Stimulated activated CD4-positive, alpha-beta T cell treated with anti-CD3 and anti-CD28 coated beads, Interleukin-12 subunit alpha, Interleukin-12 subunit beta, amount 100 ng/mL, for 4 hours (primary cell): ENCODE results near the gene GRIN2C.
"Not testable (repeated sequence)": the region's sequence is repeated elsewhere in the genome, so short reads cannot be mapped to it uniquely, and the experiment has no call there.

ENCODE experiments used
- DNase-seq: peaks from one replicate; pipeline ENCODE4 v3.0.0-alpha.2; 2020

The GRIN2C gene

GRCh38 chr17:74878658-74879057 lies 19.0 kb upstream of the GRIN2C start:
- DNase-seq: no peak

GRCh38 chr17:74877592-74878548 lies 18.2 kb upstream of the GRIN2C start:
- DNase-seq: no peak

GRCh38 chr17:74875977-74876593 lies 16.4 kb upstream of the GRIN2C start:
- DNase-seq: no peak

- no peak for DNase-seq
Observed at GRCh38 chr17:74875155-74875976, 15.7 kb upstream of the GRIN2C start.

- DNase-seq: no peak
Observed at GRCh38 chr17:74874615-74875037, 14.9 kb upstream of the GRIN2C start.

GRCh38 chr17:74873874-74874614 lies 14.4 kb upstream of the GRIN2C start:
- DNase-seq: no peak

DNA sequence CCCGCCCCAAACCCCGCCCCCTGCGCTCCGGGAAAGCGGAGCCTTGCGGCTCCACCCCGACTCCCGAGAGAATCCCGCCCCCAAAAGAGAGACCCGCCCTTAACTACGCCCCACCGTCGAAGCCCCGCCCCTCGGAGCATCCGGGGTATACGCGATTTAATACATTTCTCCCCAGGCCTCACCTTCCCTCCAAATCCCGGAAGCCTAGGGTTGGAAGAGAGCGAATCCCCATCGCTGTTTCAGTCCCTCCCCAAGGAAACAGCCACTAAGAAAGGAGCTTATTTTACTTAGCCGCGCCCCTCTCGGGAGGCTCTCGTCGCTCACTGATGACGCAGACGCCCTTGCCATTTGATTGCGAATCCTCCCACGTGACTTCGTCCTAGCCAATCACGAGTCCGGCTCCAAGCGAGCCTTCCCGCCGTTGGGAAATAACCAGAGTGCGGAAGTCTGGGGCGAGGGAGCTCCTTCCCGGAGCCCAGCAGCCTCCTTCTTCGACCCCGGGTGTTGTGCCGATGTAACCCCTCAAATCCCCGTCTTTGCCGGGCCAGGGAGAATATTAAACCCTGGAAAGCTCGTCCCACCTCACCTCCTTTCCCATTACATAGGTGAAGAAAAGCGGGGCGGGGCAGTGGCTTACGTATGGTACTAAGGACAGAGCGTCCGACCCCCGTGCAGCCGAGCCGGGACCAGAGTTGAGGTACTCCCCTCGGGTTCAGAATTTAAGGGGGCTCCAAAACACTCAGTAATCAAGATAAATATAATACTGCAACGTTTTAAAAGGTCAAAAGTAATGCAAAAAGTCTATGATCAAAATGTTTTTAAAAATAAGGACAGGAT lies 13.6 kb upstream of the GRIN2C start:
- peak; percentile 99 for DNase-seq

DNA sequence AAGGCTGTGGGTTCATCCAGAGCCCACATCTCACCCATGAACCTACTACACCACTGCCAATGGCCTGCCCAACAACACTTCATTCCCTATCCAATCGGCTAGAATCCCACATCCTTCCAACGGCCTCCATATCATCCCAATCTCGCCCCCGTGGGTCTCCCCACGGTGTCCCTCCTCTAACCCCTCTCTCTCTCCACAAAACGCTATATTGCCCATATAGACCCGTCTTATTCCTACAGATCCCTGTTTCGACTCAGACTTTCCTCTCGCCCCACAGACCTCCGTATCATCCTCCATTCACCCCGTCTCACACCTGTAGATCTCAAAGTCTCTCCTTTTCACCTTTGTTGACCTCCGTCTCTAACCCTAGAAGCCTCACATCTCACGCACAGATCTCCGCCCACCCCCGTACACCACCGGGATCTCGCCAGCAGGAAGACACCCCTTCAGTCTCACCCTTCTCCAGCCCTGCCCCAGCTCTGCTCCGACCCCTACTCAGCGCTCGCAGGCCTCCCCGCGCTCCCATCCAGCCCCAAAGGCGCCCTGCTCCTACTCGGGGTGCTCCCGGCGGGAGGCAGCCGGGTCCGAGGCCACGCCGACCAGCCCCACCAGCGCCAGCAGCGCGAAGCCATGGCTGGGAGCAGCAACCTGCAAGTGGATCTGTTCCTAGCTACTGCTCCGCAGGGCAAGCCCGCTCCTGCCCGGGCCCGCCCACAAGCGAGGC lies 12.8 kb upstream of the GRIN2C start, which contains the start of gene FDXR:
Gene FDXR (minus strand): TSS at position 682 of the 724 bp plus-strand sequence. CDS start 50 bp downstream, at position 632.
- DNase-seq: no peak

DNA sequence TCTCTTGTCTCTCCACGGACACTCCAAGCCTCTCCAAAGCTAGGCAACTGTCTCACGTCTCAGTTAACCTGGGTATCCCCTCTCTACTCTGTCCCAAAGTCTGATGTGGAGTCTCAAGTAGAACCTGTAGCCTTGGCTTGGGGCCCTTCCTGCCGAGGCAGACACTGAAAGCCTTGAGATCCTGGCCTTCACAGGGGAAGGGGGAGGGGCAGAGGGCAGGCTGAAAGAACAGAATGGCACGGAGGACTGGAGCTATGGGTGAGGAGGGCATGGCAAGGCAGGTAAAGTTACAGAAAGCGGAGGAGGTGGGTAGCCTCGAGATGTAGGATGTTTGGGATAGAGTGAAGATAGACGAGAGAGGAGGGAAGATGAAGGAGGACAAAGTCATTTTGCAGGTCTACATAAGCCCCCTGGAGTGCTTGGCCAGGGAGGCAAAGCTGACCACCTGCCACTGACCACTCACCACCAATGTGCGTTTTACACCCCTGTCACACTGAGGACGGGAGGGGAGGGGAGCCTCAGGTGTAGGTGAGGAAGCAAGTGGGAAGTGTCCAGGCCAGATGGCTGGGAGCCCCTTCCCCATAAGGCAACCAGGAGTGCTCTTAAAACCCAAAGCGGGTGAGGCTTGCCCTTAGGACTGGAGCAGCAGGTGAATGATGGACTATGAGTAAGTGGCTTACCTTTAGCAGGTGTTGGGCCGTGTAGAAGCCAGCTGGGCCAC lies 11.8 kb upstream of the GRIN2C start:
- no peak for DNase-seq

DNA sequence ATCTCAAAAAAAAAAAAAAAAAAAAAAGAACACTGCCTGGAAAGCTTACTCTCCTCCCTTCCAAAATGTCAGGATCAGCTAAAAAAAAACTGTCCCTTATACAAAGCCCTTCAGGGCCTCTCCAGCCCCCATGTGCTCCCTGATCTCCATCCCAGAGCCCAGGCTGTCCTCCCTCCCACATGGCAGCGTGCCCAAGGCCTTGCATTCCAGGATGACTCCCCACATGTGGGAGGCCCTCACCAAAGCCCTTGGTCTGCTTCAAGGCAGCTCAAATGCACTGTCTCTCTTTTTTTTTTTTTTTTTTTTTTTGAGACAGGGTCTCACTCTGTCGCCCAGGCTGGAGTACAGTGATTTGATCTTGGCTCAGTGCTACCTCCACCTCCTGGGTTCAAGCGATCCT lies 10.8 kb upstream of the GRIN2C start:
- no peak for DNase-seq

GRCh38 chr17:74870028-74870427 lies 10.3 kb upstream of the GRIN2C start:
- not testable (repeated sequence) for DNase-seq

DNA sequence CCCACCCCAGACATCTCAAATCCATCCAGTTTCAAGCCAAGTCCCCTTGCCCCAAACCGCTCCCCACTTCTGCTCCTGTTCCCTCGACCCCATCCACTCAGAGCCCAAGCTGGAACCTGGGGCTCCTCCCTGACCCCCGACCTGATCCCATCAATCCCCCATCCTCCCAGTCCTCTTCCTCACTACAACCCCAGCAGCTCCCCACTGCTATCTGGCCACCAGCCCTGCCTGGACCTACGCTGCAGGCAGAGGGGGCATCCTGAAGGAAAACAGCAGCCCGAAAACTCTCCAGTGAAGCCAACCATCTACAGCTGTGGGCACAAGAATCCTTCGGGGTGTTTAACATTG lies 9.2 kb upstream of the GRIN2C start:
- DNase-seq: no peak

DNA sequence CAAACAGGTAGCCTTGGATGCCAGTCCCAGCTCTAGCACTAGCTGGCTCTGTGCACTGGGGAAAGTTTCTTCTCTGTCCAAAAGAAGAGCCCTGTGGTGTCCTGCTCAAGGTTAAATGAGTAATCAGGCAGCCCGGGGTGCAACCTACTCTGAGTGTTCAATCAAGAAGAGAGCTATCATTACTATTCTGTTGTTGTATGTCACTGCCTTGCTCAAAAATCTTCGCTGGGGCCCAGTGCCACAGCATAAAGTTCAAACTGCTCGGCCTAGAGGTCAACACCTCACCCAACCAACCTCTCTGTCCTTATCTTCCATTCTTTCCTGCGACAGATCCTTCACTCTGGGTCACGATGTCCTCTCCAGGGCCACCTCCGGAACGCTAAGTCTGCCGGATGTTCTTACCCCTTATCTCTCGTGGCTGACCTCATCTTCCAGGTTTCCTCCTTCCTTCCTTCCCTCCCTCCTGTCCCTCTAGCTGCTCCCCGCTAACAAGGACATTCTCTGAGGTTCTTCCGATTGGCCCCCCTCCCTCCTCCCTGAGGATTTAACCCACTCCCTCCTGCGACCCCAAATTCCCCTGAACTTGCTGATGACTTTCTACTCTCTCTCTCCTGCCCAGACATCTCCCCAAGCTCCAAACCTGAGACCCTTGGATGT lies 8.7 kb upstream of the GRIN2C start:
- DNase-seq: no peak

DNA sequence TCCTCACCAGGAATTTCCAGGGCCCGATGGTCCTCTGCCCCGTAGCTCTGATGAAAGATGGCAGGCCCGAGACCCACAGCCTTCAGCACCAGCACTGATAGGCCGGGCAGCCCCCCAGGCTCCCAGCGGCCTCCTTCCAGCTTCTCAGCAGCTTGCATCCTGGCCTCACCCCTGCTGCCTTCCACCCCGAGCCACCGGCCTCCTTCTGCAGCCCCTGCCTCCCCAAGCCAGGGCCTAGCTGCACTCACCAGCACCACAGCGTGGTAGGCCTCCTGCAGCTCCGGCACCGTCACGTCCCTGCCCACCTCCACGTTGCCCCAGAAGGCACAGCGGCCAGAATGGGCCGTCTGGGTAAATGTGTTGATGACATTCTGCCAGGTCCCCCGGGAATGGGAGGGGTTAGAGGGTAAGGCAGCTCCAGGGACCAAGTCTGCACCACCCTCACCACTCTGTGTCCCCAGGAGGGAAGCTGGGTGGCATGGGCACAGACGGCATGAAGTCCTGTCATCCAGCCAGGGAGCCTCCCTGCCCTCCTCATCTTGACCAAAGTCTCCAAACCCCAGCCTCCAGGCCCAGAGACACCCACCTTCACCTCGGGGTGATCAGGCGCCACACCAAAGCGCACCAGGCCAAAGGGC lies 6.6 kb upstream of the GRIN2C start:
- DNase-seq: no peak

GRCh38 chr17:74865504-74866197 lies 6.0 kb upstream of the GRIN2C start:
- DNase-seq: no peak

DNA sequence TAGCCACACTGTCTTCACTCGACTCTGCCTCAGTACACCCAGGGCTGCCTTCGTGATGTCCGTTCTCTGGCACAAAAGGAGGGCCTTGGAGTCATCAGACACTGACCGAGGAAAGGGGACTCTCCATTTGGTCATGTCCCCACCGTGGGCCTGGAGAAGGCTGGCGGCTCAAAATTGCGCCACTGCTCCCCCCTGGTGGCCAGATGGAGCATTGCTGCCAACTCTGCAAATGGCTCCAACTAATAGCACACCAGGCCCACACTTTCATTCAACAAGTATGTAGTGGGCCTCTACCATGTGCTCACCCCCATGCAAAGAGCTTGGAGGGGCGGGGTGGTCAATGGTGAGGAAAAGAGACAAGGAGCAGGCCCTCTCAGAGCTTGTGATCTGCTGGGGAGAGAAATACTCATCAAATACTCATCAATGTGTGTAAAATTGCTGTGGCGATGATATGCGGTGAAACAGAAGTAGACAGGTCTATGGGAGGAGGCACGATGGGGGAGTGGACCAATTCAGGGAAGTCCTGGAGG lies 5.2 kb upstream of the GRIN2C start:
- DNase-seq: peak; percentile 71

GRCh38 chr17:74864297-74864865 lies 4.7 kb upstream of the GRIN2C start:
- no peak for DNase-seq
